HepG2 (cell line): Measurements from ENCODE around the gene ENHO. TPM values are rescaled to one million over a fixed set of nuclear protein-coding genes. Genes with fewer than 3 reads are reported as not detected.

Source experiments
- ATAC-seq: fragments of 200-7000 bp; cut with Tn5 transposase; 3 replicates; pipeline ENCODE4 v1.9.1; 2020; ENCODE audit warnings: mild to moderate bottlenecking, moderate library complexity
- BruUV-seq: library from RNA; stranded (reverse); fragments of 400-500 nt; replicated peaks from 2 replicates; lab custom pipeline; 2021; lab: Mats Ljungman, UMichigan
- CTCF ChIA-PET: fragments of 300-600 bp; formaldehyde crosslinking; extraction: SDS; loops from one replicate; lab custom pipeline; 2021; ENCODE audit warnings: low total read pairs, inconsistent platforms, low intra/inter-chr PET ratio; lab: Yijun Ruan, JAX
- POLR2A ChIA-PET: fragments of 350-600 bp; sonication (Branson Sonifier 250); formaldehyde crosslinking; loops from one replicate; lab custom pipeline; 2020; ENCODE audit warnings: antibody characterized with exemption, inconsistent platforms; lab: Yijun Ruan, JAX
- DNase-seq: peaks from one replicate; pipeline ENCODE4 v3.0.0-alpha.2; 2015; ENCODE audit warnings: low spot score
- FAIRE-seq: peaks from 3 replicates; lab custom pipeline; 2011; peaks lifted over from hg19 to GRCh38; lab: Jason Lieb, UNC
- H2AFZ ChIP-seq: one replicate; pipeline ENCODE4 v1.6.1; 2011; ENCODE audit warnings: low read length, inconsistent platforms
- H3K27ac ChIP-seq: fragments of 300-600 bp; 3 replicates; pipeline ENCODE4 v1.8.0; 2011; ENCODE audit warnings: mixed run types, mild to moderate bottlenecking, mixed read lengths, low read length, inconsistent platforms; ENCODE audit not compliant: insufficient read depth; ENCODE audit errors: extremely low read length
- H3K27me3 ChIP-seq, 2 experiments: fragments of 200-600 bp in 1 of 2; 2 replicates in 1 of 2; 3 replicates in 1 of 2; pipeline versions ENCODE4 v1.6.0 to v1.8.0; 2011; ENCODE audit warnings: low read length in 2 of 2, mild to moderate bottlenecking in 2 of 2, moderate library complexity in 2 of 2, inconsistent platforms in 1 of 2; ENCODE audit not compliant: insufficient read depth in 2 of 2, control insufficient read depth in 1 of 2
- H3K36me3 ChIP-seq, 2 experiments: fragments of 200-600 bp in 1 of 2; replicated peaks in 1 of 2; 2 replicates in 1 of 2; 3 replicates in 1 of 2; pipeline versions ENCODE4 v1.5.1 to v1.8.0; 2011; ENCODE audit warnings: low read length in 2 of 2, inconsistent platforms in 1 of 2; ENCODE audit not compliant: insufficient read depth in 2 of 2, control insufficient read depth in 1 of 2
- H3K4me1 ChIP-seq: 2 replicates; pipeline ENCODE4 v1.5.1; 2012; ENCODE audit warnings: low read length, inconsistent platforms; ENCODE audit not compliant: insufficient read depth
- H3K4me2 ChIP-seq: 2 replicates; pipeline ENCODE4 v1.6.0; 2011; ENCODE audit warnings: low read depth, low read length, inconsistent platforms
- H3K4me3 ChIP-seq, 3 experiments: fragments of 200-600 bp in 1 of 3; sonication (generic), shearing (Covaris generic) in 1 of 3; replicated peaks in 1 of 3; 2 replicates each; pipeline ENCODE4 v1.5.1; 2011 to 2016; ENCODE audit warnings: low read length in 3 of 3, inconsistent platforms in 2 of 3, low read depth in 2 of 3, mild to moderate bottlenecking in 2 of 3, control low read depth in 1 of 3, mixed read lengths in 1 of 3; ENCODE audit not compliant: insufficient read depth in 1 of 3
- H3K79me2 ChIP-seq: one replicate; pipeline ENCODE4 v1.6.1; 2011; ENCODE audit warnings: low read length, inconsistent platforms; ENCODE audit not compliant: insufficient read depth
- H3K9ac ChIP-seq: 2 replicates; pipeline ENCODE4 v1.6.0; 2011; ENCODE audit warnings: mild to moderate bottlenecking, low read depth, low read length, inconsistent platforms; ENCODE audit not compliant: insufficient read depth
- H3K9me3 ChIP-seq: 2 replicates; pipeline ENCODE4 v1.5.1; 2012; ENCODE audit warnings: mild to moderate bottlenecking, low read length
- H4K20me1 ChIP-seq: 2 replicates; pipeline ENCODE4 v1.6.0; 2011; ENCODE audit warnings: inconsistent platforms, mild to moderate bottlenecking, low read length, moderate library complexity; ENCODE audit not compliant: insufficient read depth
- CHD2 ChIP-seq: IDR thresholded peaks from 2 replicates; pipeline ENCODE4 v1.6.1; 2011; ENCODE audit warnings: low read depth, low read length, improper control_type of control experiment
- DMAP1 ChIP-seq: IDR thresholded peaks from 2 replicates; pipeline ENCODE4 v1.6.1; 2016
- ELF4 ChIP-seq: sonication (generic); formaldehyde crosslinking; IDR thresholded peaks from 2 replicates; pipeline ENCODE4 v1.5.0; 2020; ENCODE audit warnings: missing genetic modification reagents, mild to moderate bottlenecking, moderate library complexity, borderline replicate concordance
- EP300 ChIP-seq, 3 experiments: sonication (generic) in 1 of 3; formaldehyde crosslinking in 1 of 3; IDR thresholded peaks; 2 replicates each; pipeline versions ENCODE4 v1.5.1 to v1.6.1; 2011 to 2020; ENCODE audit warnings: low read depth in 2 of 3, low read length in 2 of 3, borderline replicate concordance in 1 of 3, improper control_type of control experiment in 1 of 3, mild to moderate bottlenecking in 1 of 3, missing genetic modification reagents in 1 of 3, moderate library complexity in 1 of 3
- HOMEZ ChIP-seq: IDR thresholded peaks from 2 replicates; pipeline ENCODE4 v1.6.1; 2016; ENCODE audit warnings: low read depth
- HOXA9 ChIP-seq: sonication (generic); formaldehyde crosslinking; IDR thresholded peaks from 2 replicates; pipeline ENCODE4 v1.8.1; 2022; ENCODE audit warnings: missing genetic modification reagents, mild to moderate bottlenecking, moderate library complexity, borderline replicate concordance
- PRPF4 ChIP-seq: fragments of 200-400 bp; formaldehyde crosslinking; IDR thresholded peaks from 2 replicates; pipeline ENCODE4 v1.6.1; 2016; ENCODE audit warnings: low read length, low read depth; ENCODE audit not compliant: poor library complexity, severe bottlenecking
- SMYD3 ChIP-seq: sonication (generic); formaldehyde crosslinking; IDR thresholded peaks from 2 replicates; pipeline ENCODE4 v1.8.1; 2023; ENCODE audit warnings: mild to moderate bottlenecking, missing genetic modification reagents
- SNAI1 ChIP-seq: sonication (generic); formaldehyde crosslinking; IDR thresholded peaks from 2 replicates; pipeline ENCODE4 v1.5.0; 2020; ENCODE audit warnings: mild to moderate bottlenecking, missing genetic modification reagents, borderline replicate concordance
- TBX2 ChIP-seq: sonication (generic); formaldehyde crosslinking; IDR thresholded peaks from 2 replicates; pipeline ENCODE4 v1.5.0; 2020; ENCODE audit warnings: missing genetic modification reagents, mild to moderate bottlenecking, borderline replicate concordance
- YY1 ChIP-seq: IDR thresholded peaks from 2 replicates; pipeline ENCODE4 v1.6.1; 2011; ENCODE audit warnings: low read length, low read depth, moderate library complexity, mild to moderate bottlenecking; ENCODE audit not compliant: insufficient read depth, insufficient replicate concordance
- ZFP90 ChIP-seq: sonication (generic); formaldehyde crosslinking; IDR thresholded peaks from 2 replicates; pipeline ENCODE4 v1.8.0; 2022; ENCODE audit warnings: missing genetic modification reagents, mild to moderate bottlenecking, inconsistent platforms, borderline replicate concordance
- ZNF124 ChIP-seq: sonication (generic); formaldehyde crosslinking; IDR thresholded peaks from 2 replicates; pipeline ENCODE4 v1.4.0; 2020; ENCODE audit warnings: missing genetic modification reagents
- ZNF790 ChIP-seq: sonication (generic); formaldehyde crosslinking; IDR thresholded peaks from 2 replicates; pipeline ENCODE4 v1.8.0; 2022; ENCODE audit warnings: missing genetic modification reagents, mild to moderate bottlenecking, borderline replicate concordance
- ZNF841 ChIP-seq: sonication (generic); formaldehyde crosslinking; IDR thresholded peaks from 2 replicates; pipeline ENCODE4 v1.8.1; 2023; ENCODE audit warnings: missing genetic modification reagents, borderline replicate concordance
- WGBS: methylation state at CpG from one replicate; pipeline ENCODE4 v1.1.6; 2017; ENCODE audit warnings: low lambda C conversion rate; 5-methylcytosine and 5-hydroxymethylcytosine counted together
- in situ Hi-C: cut with HindIII; loops from 2 replicates; pipeline ENCODE4 v1.10.0; 2017; ENCODE audit warnings: low pct_unique_long_range_greater_than_20kb; ENCODE audit not compliant: extremely low pct_ligation_motif_present
- intact Hi-C: fragments of 100-400 bp; cut with micrococcal nuclease; formaldehyde crosslinking; loops from one replicate; pipeline ENCODE4 v1.10.0; 2022; ENCODE audit not compliant: unreplicated experiment
- polyA plus RNA-seq, 8 experiments: library from polyadenylated mRNA; depleted of rRNA in 3 of 8; stranded (reverse) in 7 of 8; unstranded in 1 of 8; fragments of >200 nt; fragmentation: Illumina TruSeq in 4 of 8; extraction: Trizol in 4 of 8; gene quantifications; 2 replicates each; pipeline versions ENCODE4 v1.2.1 to v1.2.3, GENCODE V29; 2011 to 2016; ENCODE audit warnings: low read depth in 4 of 8, missing spikeins in 1 of 8, mixed read lengths in 1 of 8; ENCODE audit not compliant: insufficient read depth in 1 of 8
- total RNA-seq, 5 experiments: library from RNA; depleted of rRNA; stranded (reverse); fragments of >200 nt; fragmentation: Illumina TruSeq; extraction: Trizol; gene quantifications; 2 replicates each; pipeline ENCODE4 v1.2.3, GENCODE V29; 2016; ENCODE audit warnings: low read depth in 1 of 5

ENHO gene
- total and polyA plus RNA-seq, 2 of the 13 experiments (the other 11 are each of a cell fraction or from before 2014, with no cell fraction given), result 0.08 to 0.60 TPM

GRCh38 chr9:34514401-34514800, 8.4 kb downstream of the ENHO start:
- in situ Hi-C loops (no loop called here), intact Hi-C loops (no loop called here)
- Histone ChIP-seq H3K4me1 (peaks cover 16% of the 10 kb centered on the region), H3K27ac (no peak overlapping the region), H2AFZ (no peak overlapping the region), H3K27me3 (peaks cover 3 to 24% of the 10 kb centered on the region in 2 experiments; a peak in 3 of 5 replicates), H3K9ac (no peak overlapping the region), H4K20me1 (no peaks in the 10 kb centered on the region), H3K79me2 (no peaks in the 10 kb centered on the region), H3K4me2 (no peak overlapping the region), H3K9me3 (no peaks in the 10 kb centered on the region), H3K36me3 (no peaks in the 10 kb centered on the region), H3K4me3 (no peak overlapping the region)
- POLR2A ChIA-PET, result no interaction called here
- CTCF ChIA-PET, result no interaction called here
- BruUV-seq, result no TSS peak
- FAIRE-seq, result no peak
- DNase-seq, result no peak
- TF ChIP-seq CHD2 (no peak), PRPF4 (no peak), HOXA9 (CRISPR knock-in tag) (no peak)
- no peak for ATAC-seq
- WGBS, result 43% methylated on average over 7 of the region's 8 CpGs

- POLR2A ChIA-PET, result interaction anchor here (1.0 kb wide), 1 partner anchor 29 kb away, joined by 5 read pairs; no protein-coding TSS in a partner anchor
- DNase-seq (no peak), FAIRE-seq (no peak), ATAC-seq (no peak)
- WGBS, result no CpG with 5 or more reads among the region's 2 CpGs
- H3K4me1 ChIP-seq, result peaks cover 16% of the 10 kb centered on the region
- H3K36me3 ChIP-seq, result no peaks in the 10 kb centered on the region
- CTCF ChIA-PET, result no interaction called here
- in situ Hi-C loops, result no loop called here
- no TSS peak for BruUV-seq
- no peak overlapping the region for H3K27ac ChIP-seq
- H3K9me3 ChIP-seq, result no peaks in the 10 kb centered on the region
- no peaks in the 10 kb centered on the region for H4K20me1 ChIP-seq
- intact Hi-C loops, result no loop called here
- no peaks in the 10 kb centered on the region for H3K79me2 ChIP-seq
- H2AFZ ChIP-seq, result no peak overlapping the region
- peaks cover 4 to 25% of the 10 kb centered on the region in 2 experiments; a peak in 3 of 5 replicates for H3K27me3 ChIP-seq
- H3K4me2 ChIP-seq, result no peak overlapping the region
- no peak overlapping the region for H3K4me3 ChIP-seq
- no peak overlapping the region for H3K9ac ChIP-seq
- TF ChIP-seq ZFP90, result no peak
- TF ChIP-seq EP300 (IDR thresholded peaks at IDR 0.05; ENCODE audit: low read depth in 2 of 2, low read length in 2 of 2), result no peak
- no peak for TF ChIP-seq EP300 (CRISPR knock-in tag; IDR thresholded peaks at IDR 0.05; ENCODE audit: borderline replicate concordance)
- no peak for TF ChIP-seq ZNF790
- no peak for TF ChIP-seq CHD2
- no peak for TF ChIP-seq SMYD3 (CRISPR knock-in tag)
- TF ChIP-seq SNAI1 (CRISPR knock-in tag), result no peak
- TF ChIP-seq HOMEZ (CRISPR knock-in tag), result no peak
- no peak for TF ChIP-seq ZNF124 (CRISPR knock-in tag)
- no peak for TF ChIP-seq ZNF841 (CRISPR knock-in tag)
- no peak for TF ChIP-seq ELF4 (CRISPR knock-in tag)
- no peak for TF ChIP-seq TBX2 (CRISPR knock-in tag)
- no peak for TF ChIP-seq YY1
- TF ChIP-seq DMAP1 (CRISPR knock-in tag), result no peak
Observed at GRCh38 chr9:34513567-34514214, 9.1 kb downstream of the ENHO start.
